Frontal cortex (tissue), 4 donors: Measurements from ENCODE around the gene EFCAB14. TPM values are rescaled to one million over a fixed set of nuclear protein-coding genes. Genes with fewer than 3 reads are reported as not detected.

ENCODE experiments used
- DNase-seq, 2 donors: peaks; one replicate each; pipeline ENCODE4 v3.0.0; 2012; ENCODE audit warnings: low spot score in 2 of 2
- FAIRE-seq: peaks from 2 replicates; lab custom pipeline; 2012; peaks lifted over from hg19 to GRCh38; lab: Jason Lieb, UNC
- total RNA-seq: library from RNA; depleted of rRNA; stranded (reverse); fragments of >200 nt; gene quantifications from one replicate; pipeline ENCODE4 v1.2.3, GENCODE V29; 2014
- donor health status: control.
- donor health status: control.
- donor health status: control.

EFCAB14 gene
- total RNA-seq, 1 donor from 2014 or later = 11.0 TPM

DNA sequence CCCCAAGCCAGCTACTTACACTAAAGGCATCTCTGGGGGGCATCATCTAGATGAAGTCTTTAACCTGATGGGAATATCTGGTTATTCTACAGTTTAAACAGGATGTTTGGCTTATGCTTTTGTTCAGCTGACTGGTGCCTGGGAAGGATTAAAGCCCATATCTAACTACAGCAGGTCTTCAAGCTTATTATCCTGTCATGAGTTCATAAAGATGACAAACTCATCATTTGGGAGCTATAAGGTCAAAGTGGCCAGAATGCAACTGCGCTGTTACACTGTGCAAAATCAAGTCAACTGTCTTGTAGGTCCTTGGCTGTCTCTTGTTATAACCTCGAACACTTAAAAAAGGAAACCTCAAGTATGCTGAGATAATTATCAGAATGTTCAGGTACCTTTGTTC, 83.7 kb downstream of the EFCAB14 start:
- no peak for DNase-seq
- FAIRE-seq = no peak

DNA sequence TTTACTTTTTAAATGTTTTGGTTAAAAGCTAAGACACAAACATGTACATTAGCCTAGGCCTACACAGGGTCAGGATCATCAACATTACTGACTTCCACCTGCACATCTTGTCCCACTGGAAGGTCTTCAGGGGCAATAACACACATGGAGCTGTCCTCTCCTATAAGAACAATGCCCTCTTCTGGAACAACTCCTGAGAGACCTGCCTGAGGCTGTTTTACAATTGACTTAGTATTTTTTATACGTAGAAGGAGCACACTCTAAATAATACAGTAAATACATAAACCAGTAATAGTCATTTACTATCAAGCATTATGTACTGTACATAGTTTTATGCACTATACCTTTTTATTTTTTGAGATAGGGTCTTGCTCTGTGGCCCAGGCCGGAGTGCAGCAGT, 88.2 kb downstream of the EFCAB14 start:
- FAIRE-seq (no peak), DNase-seq (no peak)

Other genes with a start within 250 kb of the EFCAB14 start
- not detected for gene DMBX1, start 229.3 kb downstream of the EFCAB14 start, total RNA-seq
- under 0.01 TPM for gene KNCN, start 167.5 kb downstream of the EFCAB14 start, total RNA-seq
- gene MKNK1, start 114.8 kb downstream of the EFCAB14 start, total RNA-seq = 7.7 TPM
- 3.3 TPM for gene MOB3C, start 102.3 kb downstream of the EFCAB14 start, total RNA-seq
- gene ATPAF1, start 50.8 kb downstream of the EFCAB14 start, total RNA-seq = 31.4 TPM
- not detected for gene TEX38, start 47.3 kb downstream of the EFCAB14 start, total RNA-seq
- not detected for gene CYP4B1, start 79.9 kb upstream of the EFCAB14 start, total RNA-seq
- gene CYP4A11, start 222.4 kb upstream of the EFCAB14 start, total RNA-seq = not detected